IMR-90 (cell line): ENCODE data around the gene OR2F1. TPM values are rescaled to one million over a fixed set of nuclear protein-coding genes. Genes with fewer than 3 reads are reported as not detected.

Experiments used
- ATAC-seq: fragments of 200-7000 bp; cut with Tn5 transposase; 2 replicates; pipeline ENCODE4 v1.9.1; 2020; ENCODE audit warnings: low read depth, mild to moderate bottlenecking, moderate library complexity
- BruUV-seq: library from RNA; stranded (reverse); fragments of 400-500 nt; replicated peaks from 2 replicates; lab custom pipeline; 2021; lab: Mats Ljungman, UMichigan
- CTCF ChIA-PET: fragments of 300-600 bp; formaldehyde crosslinking; extraction: SDS; loops from one replicate; lab custom pipeline; 2021; ENCODE audit warnings: antibody characterized with exemption; lab: Yijun Ruan, JAX
- POLR2A ChIA-PET: fragments of 300-600 bp; sonication (Branson Sonifier 250); formaldehyde crosslinking; loops from one replicate; lab custom pipeline; 2022; ENCODE audit warnings: antibody characterized with exemption; ENCODE audit not compliant: unreplicated experiment; lab: Charles Lee
- DNase-seq: peaks from one replicate; pipeline ENCODE4 v3.0.0; 2013
- H2AFZ ChIP-seq: replicated peaks from 2 replicates; pipeline ENCODE3; 2013; ENCODE audit warnings: low read length, mild to moderate bottlenecking; ENCODE audit not compliant: poor library complexity
- H2AK5ac ChIP-seq: 2 replicates; pipeline ENCODE4 v1.6.1; 2013; ENCODE audit warnings: low read depth, low read length, inconsistent platforms
- H2AK9ac ChIP-seq: replicated peaks from 2 replicates; pipeline ENCODE3; 2013; ENCODE audit warnings: mild to moderate bottlenecking, low read depth, low read length, moderate library complexity; ENCODE audit not compliant: poor library complexity
- H2BK120ac ChIP-seq: 2 replicates; pipeline ENCODE4 v1.6.1; 2013; ENCODE audit warnings: low read depth, low read length, inconsistent platforms
- H2BK15ac ChIP-seq: 3 replicates; pipeline ENCODE4 v1.6.1; 2013; ENCODE audit warnings: low read depth, low read length, inconsistent platforms
- H2BK20ac ChIP-seq: 2 replicates; pipeline ENCODE4 v1.6.1; 2013; ENCODE audit warnings: low read depth, mild to moderate bottlenecking, inconsistent platforms, low read length, moderate library complexity
- H2BK5ac ChIP-seq: 2 replicates; pipeline ENCODE4 v1.6.1; 2013; ENCODE audit warnings: mild to moderate bottlenecking, low read depth, low read length, inconsistent platforms; ENCODE audit not compliant: poor library complexity, severe bottlenecking
- H3K14ac ChIP-seq: replicated peaks from 2 replicates; pipeline ENCODE4 v1.6.1; 2013; ENCODE audit warnings: low read depth, low read length, inconsistent platforms
- H3K18ac ChIP-seq: 2 replicates; pipeline ENCODE4 v1.6.1; 2013; ENCODE audit warnings: low read depth, low read length, control low read depth
- H3K23ac ChIP-seq: 2 replicates; pipeline ENCODE4 v1.6.1; 2013; ENCODE audit warnings: low read depth, low read length, inconsistent platforms
- H3K27ac ChIP-seq: 2 replicates; pipeline ENCODE4 v1.5.1; 2013; ENCODE audit warnings: mild to moderate bottlenecking, control low read depth, low read length; ENCODE audit not compliant: insufficient read depth
- H3K27me3 ChIP-seq: 2 replicates; pipeline ENCODE4 v1.6.1; 2013; ENCODE audit warnings: low read length; ENCODE audit not compliant: control insufficient read depth, insufficient read depth
- H3K36me3 ChIP-seq: 2 replicates; pipeline ENCODE4 v1.6.1; 2013; ENCODE audit warnings: low read length, mixed read lengths; ENCODE audit not compliant: control insufficient read depth, insufficient read depth
- H3K4ac ChIP-seq: 2 replicates; pipeline ENCODE4 v1.6.1; 2013; ENCODE audit warnings: low read depth, low read length, inconsistent platforms
- H3K4me1 ChIP-seq: 2 replicates; pipeline ENCODE4 v1.6.1; 2013; ENCODE audit warnings: low read length, mixed read lengths; ENCODE audit not compliant: control insufficient read depth, insufficient read depth
- H3K4me2 ChIP-seq: 2 replicates; pipeline ENCODE4 v1.6.1; 2013; ENCODE audit warnings: low read depth, mild to moderate bottlenecking, control low read depth, low read length, moderate library complexity
- H3K4me3 ChIP-seq: 2 replicates; pipeline ENCODE4 v1.5.1; 2013; ENCODE audit warnings: low read depth, mild to moderate bottlenecking, control low read depth, low read length, moderate library complexity; ENCODE audit not compliant: insufficient read depth
- H3K56ac ChIP-seq: 2 replicates; pipeline ENCODE4 v1.6.1; 2013; ENCODE audit warnings: low read length, inconsistent platforms; ENCODE audit not compliant: insufficient read depth; ENCODE audit errors: extremely low read depth
- H3K79me1 ChIP-seq, 2 experiments: 2 replicates each; pipeline ENCODE4 v1.6.1; 2013; ENCODE audit warnings: low read length in 2 of 2, inconsistent platforms in 1 of 2, low read depth in 1 of 2
- H3K9ac ChIP-seq: 2 replicates; pipeline ENCODE4 v1.6.1; 2013; ENCODE audit warnings: low read depth, low read length, control low read depth
- H3K9me1 ChIP-seq: 2 replicates; pipeline ENCODE4 v1.6.1; 2013; ENCODE audit warnings: low read length, inconsistent platforms; ENCODE audit not compliant: insufficient read depth
- H3K9me3 ChIP-seq: 2 replicates; pipeline ENCODE4 v1.6.1; 2013; ENCODE audit warnings: low read length; ENCODE audit not compliant: control insufficient read depth, insufficient read depth
- H4K20me1 ChIP-seq: 2 replicates; pipeline ENCODE4 v1.6.1; 2013; ENCODE audit warnings: low read length, inconsistent platforms; ENCODE audit not compliant: insufficient read depth
- H4K5ac ChIP-seq: 2 replicates; pipeline ENCODE4 v1.6.1; 2013; ENCODE audit warnings: mild to moderate bottlenecking, low read depth, low read length, control low read depth
- H4K8ac ChIP-seq, 2 experiments: 2 replicates each; pipeline ENCODE4 v1.6.1; 2013; ENCODE audit warnings: low read depth in 2 of 2, low read length in 2 of 2, control low read depth in 1 of 2, inconsistent platforms in 1 of 2
- H4K91ac ChIP-seq: 2 replicates; pipeline ENCODE4 v1.6.1; 2013; ENCODE audit warnings: low read depth, low read length, inconsistent platforms; ENCODE audit not compliant: insufficient read depth
- CEBPB ChIP-seq: IDR thresholded peaks from 2 replicates; pipeline ENCODE4 v1.6.1; 2012; ENCODE audit warnings: low read depth, low read length, improper control_type of control experiment
- FOS ChIP-seq: fragments of 150-350 bp; IDR thresholded peaks from 2 replicates; pipeline ENCODE4 v1.6.1; 2016; ENCODE audit warnings: low read depth, low read length
- MAZ ChIP-seq: IDR thresholded peaks from 2 replicates; pipeline ENCODE4 v1.6.1; 2012; ENCODE audit warnings: low read depth, mild to moderate bottlenecking, low read length, improper control_type of control experiment, moderate library complexity, borderline replicate concordance
- MXI1 ChIP-seq: IDR thresholded peaks from 2 replicates; pipeline ENCODE4 v1.6.1; 2012; ENCODE audit warnings: low read depth, mild to moderate bottlenecking, low read length, moderate library complexity, borderline replicate concordance
- NFE2L2 ChIP-seq: fragments of 150-350 bp; IDR thresholded peaks from 2 replicates; pipeline ENCODE4 v1.6.1; 2016; ENCODE audit warnings: low read depth, mild to moderate bottlenecking, low read length
- RCOR1 ChIP-seq: IDR thresholded peaks from 2 replicates; pipeline ENCODE4 v1.6.1; 2012; ENCODE audit warnings: mild to moderate bottlenecking, low read length, improper control_type of control experiment; ENCODE audit not compliant: insufficient replicate concordance
- SMC3 ChIP-seq: fragments of 150-350 bp; IDR thresholded peaks from 2 replicates; pipeline ENCODE4 v1.6.1; 2016; ENCODE audit warnings: low read depth, mild to moderate bottlenecking, antibody characterized with exemption, low read length, moderate library complexity
- dilution Hi-C: fragments of 300-500 bp; cut with HindIII; formaldehyde crosslinking; loops from one replicate; pipeline ENCODE4 v1.14.3; 2018; ENCODE audit warnings: low sequenced_read_pairs; ENCODE audit not compliant: unreplicated experiment
- in situ Hi-C: fragments of 300-500 bp; cut with MboI; formaldehyde crosslinking; loops from 3 replicates; pipeline ENCODE4 v1.14.3; 2019; ENCODE audit warnings: low sequenced_read_pairs, inconsistent platforms, mixed read lengths
- intact Hi-C: fragments of 100-400 bp; cut with micrococcal nuclease; formaldehyde crosslinking; loops from 2 replicates; pipeline ENCODE4 v1.10.0; 2022
- polyA plus RNA-seq, 3 experiments: library from polyadenylated mRNA; depleted of rRNA; stranded (reverse); fragments of >200 nt; gene quantifications; 2 replicates each; pipeline ENCODE4 v1.2.3, GENCODE V29; 2012; ENCODE audit warnings: low replicate concordance in 1 of 3
- total RNA-seq: library from RNA; depleted of rRNA; stranded (reverse); fragments of >200 nt; gene quantifications from 2 replicates; pipeline ENCODE4 v1.2.3, GENCODE V29; 2012
- TF ChIP-seq, protein P1 (sequence below): fragments of 150-350 bp; IDR thresholded peaks from 2 replicates; pipeline ENCODE4 v1.6.1; 2017; ENCODE audit warnings: mild to moderate bottlenecking, antibody characterized with exemption, low read length, low read depth

The OR2F1 gene
- total and polyA plus RNA-seq, 2 of the 4 experiments (the other 2 are of a cell fraction): not detected

DNA sequence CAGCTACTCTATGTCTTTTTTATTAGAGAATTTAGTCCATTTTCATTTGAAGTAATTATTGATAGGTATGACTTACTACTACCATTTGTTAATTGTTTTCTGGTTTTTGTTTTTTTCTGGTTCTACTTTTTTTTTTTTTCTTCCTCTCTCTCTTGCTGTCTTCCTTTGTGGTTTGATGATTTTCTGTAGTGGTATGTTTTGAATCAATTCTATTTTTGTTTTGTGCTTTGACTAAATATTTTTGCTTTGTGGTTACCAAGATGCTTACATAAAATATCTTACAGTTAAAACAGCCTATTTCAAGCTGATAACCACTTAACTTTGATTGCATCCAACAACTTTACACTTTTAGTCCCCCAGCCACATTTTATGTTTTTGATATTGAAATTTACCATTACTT lies 22.9 kb upstream of the OR2F1 start:
- H3K4me1 ChIP-seq: peaks cover 21% of the 10 kb centered on the region
- H3K18ac ChIP-seq: no peak overlapping the region
- H3K79me1 ChIP-seq: no peaks in the 10 kb centered on the region
- H2BK20ac ChIP-seq: no peak overlapping the region
- H3K4me2 ChIP-seq: peak overlapping the region; percentile 46; the same call in 1 of the 2 replicates
- H4K5ac ChIP-seq: no peak overlapping the region
- DNase-seq (peak; percentile 35), ATAC-seq (no peak)
- no peaks in the 10 kb centered on the region for H3K27me3 ChIP-seq
- POLR2A ChIA-PET: no interaction called here
- H2BK15ac ChIP-seq: 0 out of 3 replicates have a peak overlapping the region, but pooled peaks have one; percentile 8
- no peak overlapping the region for H2BK120ac ChIP-seq
- CTCF ChIA-PET: interaction anchor here (0.6 kb wide), 1 partner anchor 30 kb away, joined by 3 read pairs; no protein-coding TSS in a partner anchor
- intact Hi-C loops: no loop called here
- H3K23ac ChIP-seq: no peak overlapping the region
- no peak overlapping the region for H3K4me3 ChIP-seq
- no peak overlapping the region for H3K56ac ChIP-seq
- H3K4ac ChIP-seq: no peak overlapping the region
- dilution Hi-C loops: no loop called here
- H4K91ac ChIP-seq: no peak overlapping the region
- no peak overlapping the region for H3K14ac ChIP-seq
- no peak overlapping the region for H3K27ac ChIP-seq
- in situ Hi-C loops: no loop called here
- no peak for TF ChIP-seq MXI1
- no peak for TF ChIP-seq SMC3
- TF ChIP-seq NFE2L2: no peak
- TF ChIP-seq, protein P1, sequence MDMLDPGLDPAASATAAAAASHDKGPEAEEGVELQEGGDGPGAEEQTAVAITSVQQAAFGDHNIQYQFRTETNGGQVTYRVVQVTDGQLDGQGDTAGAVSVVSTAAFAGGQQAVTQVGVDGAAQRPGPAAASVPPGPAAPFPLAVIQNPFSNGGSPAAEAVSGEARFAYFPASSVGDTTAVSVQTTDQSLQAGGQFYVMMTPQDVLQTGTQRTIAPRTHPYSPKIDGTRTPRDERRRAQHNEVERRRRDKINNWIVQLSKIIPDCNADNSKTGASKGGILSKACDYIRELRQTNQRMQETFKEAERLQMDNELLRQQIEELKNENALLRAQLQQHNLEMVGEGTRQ: no peak
- no peak for TF ChIP-seq FOS
- no peak for TF ChIP-seq CEBPB
- no peak for TF ChIP-seq RCOR1
- no peak for TF ChIP-seq MAZ
- no peak overlapping the region for H2BK5ac ChIP-seq
- no peak overlapping the region for H3K9ac ChIP-seq
- no peak overlapping the region for H2AK5ac ChIP-seq
- no peak overlapping the region for H2AK9ac ChIP-seq
- no peaks in the 10 kb centered on the region for H3K36me3 ChIP-seq
- no peak overlapping the region for H4K8ac ChIP-seq
- peaks cover 10% of the 10 kb centered on the region for H3K9me1 ChIP-seq
- no TSS peak for BruUV-seq
- H3K9me3 ChIP-seq: no peaks in the 10 kb centered on the region
- no peak overlapping the region for H2AFZ ChIP-seq
- no peaks in the 10 kb centered on the region for H4K20me1 ChIP-seq
